GM06990 (cell line): ENCODE data around the gene KCNQ1OT1.

Experiments
- DNase-seq: peaks from one replicate; pipeline ENCODE4 v3.0.0-alpha.2; 2011; ENCODE audit not compliant: insufficient read length; ENCODE audit errors: extremely low read depth
- H3K27me3 ChIP-seq: replicated peaks from 2 replicates; pipeline ENCODE4 v1.6.0; 2011; ENCODE audit warnings: low read length; ENCODE audit not compliant: control insufficient read depth, insufficient read depth
- H3K36me3 ChIP-seq: 2 replicates; pipeline ENCODE4 v1.5.1; 2011; ENCODE audit warnings: low read length; ENCODE audit not compliant: control insufficient read depth, insufficient read depth
- H3K4me3 ChIP-seq: replicated peaks from 2 replicates; pipeline ENCODE4 v1.5.1; 2011; ENCODE audit warnings: low read depth, mild to moderate bottlenecking, control low read depth, low read length
- TF ChIP-seq, protein P1 (sequence below): IDR thresholded peaks from 2 replicates; pipeline ENCODE4 v1.5.1; 2011; ENCODE audit warnings: low read length, control low read depth, mild to moderate bottlenecking, inconsistent platforms; ENCODE audit not compliant: insufficient read depth, poor library complexity, severe bottlenecking

Gene KCNQ1OT1

DNA sequence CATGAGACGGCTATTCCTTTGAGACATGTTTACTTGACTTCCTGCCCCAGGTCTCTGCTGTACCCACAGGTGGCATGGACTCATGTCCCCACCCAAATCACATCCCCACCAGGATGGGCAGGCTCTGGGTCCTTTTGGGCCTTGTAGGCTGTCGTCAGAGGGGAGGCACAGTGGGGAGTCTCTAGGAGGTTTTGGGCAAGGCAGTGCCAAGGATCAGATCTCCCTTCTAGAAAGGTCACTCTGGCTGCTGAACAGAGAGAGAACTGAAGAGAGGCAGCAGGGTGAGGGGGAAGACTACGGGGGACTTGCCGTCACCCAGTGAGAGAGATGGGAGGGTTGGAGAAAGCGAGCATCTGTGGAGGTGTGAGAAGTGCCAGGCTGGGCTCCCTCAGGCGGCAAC lies 4.6 kb upstream of the KCNQ1OT1 start:
- no peak for DNase-seq
- no peaks in the 10 kb centered on the region for H3K36me3 ChIP-seq
- TF ChIP-seq, protein P1, sequence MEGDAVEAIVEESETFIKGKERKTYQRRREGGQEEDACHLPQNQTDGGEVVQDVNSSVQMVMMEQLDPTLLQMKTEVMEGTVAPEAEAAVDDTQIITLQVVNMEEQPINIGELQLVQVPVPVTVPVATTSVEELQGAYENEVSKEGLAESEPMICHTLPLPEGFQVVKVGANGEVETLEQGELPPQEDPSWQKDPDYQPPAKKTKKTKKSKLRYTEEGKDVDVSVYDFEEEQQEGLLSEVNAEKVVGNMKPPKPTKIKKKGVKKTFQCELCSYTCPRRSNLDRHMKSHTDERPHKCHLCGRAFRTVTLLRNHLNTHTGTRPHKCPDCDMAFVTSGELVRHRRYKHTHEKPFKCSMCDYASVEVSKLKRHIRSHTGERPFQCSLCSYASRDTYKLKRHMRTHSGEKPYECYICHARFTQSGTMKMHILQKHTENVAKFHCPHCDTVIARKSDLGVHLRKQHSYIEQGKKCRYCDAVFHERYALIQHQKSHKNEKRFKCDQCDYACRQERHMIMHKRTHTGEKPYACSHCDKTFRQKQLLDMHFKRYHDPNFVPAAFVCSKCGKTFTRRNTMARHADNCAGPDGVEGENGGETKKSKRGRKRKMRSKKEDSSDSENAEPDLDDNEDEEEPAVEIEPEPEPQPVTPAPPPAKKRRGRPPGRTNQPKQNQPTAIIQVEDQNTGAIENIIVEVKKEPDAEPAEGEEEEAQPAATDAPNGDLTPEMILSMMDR: no peak
- no peak overlapping the region for H3K4me3 ChIP-seq
- no peaks in the 10 kb centered on the region for H3K27me3 ChIP-seq

DNA sequence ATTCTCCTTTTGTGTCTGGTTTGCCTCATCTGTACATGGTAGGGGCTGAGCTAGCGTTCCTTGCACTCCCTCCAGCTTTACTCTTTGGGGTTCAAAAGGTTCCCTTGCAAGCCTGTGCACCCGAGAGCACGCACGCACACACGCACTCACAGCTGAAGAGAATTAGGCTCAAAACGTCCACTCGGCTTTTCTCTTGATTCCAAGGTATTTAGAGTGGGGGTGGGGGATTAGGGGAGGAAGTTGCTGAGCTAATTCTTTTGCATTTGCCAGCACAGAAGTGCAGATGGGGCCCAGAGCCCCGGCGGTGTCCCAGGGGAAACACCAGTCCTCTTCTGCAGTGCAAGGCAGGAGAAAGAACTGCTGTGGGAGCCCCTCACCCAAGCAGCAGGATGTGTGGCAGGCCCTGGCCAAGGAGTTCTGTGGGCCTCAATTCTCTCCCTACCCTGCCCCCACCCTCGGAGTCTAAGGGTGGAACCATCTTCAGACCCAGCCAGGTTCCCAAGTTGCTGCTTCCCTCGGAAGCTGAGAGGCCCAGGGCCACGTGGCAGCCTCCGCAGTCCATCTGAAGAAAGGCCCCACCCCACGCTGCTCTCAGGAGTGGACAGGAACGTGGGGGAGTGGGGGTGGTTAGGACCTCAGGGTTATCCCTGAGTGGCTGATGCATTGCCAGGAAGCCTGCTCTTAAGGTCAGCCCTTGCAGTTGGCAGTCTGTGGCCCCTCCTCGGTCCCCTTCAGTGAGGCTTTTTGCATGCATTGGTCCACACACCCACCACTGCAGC lies 3.8 kb upstream of the KCNQ1OT1 start:
- no peak for DNase-seq
- H3K4me3 ChIP-seq: no peak overlapping the region
- no peaks in the 10 kb centered on the region for H3K27me3 ChIP-seq
- TF ChIP-seq, protein P1: no peak
- no peaks in the 10 kb centered on the region for H3K36me3 ChIP-seq

DNA sequence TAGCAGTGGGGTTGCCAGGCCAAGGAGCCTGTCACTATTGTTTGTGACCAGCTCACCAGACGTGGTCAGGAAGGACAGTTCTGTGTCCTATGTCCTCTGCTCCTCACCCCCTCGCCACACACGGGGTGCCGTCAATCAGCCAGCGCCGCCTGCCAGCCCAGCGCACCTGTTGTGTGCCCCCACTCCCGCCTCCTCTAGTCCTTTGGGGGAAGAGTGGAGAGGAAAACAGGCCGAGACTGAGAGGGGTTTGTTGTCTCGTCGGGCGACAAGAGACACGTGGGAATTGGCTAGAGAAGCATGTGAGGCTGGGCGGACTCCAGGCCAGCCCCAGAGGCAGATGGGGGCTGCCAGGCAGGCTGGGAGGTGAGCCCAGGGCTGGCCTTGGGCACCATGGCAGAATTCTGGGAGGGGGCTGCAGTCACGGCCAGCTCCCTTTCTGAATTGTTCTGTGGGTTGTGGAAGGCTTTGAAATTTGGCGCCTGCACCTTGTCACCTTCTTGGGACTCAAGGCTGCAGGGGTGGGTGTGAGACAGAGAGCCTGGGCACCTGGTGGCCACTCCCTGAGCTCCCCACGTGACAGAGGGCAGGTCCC lies 3.1 kb upstream of the KCNQ1OT1 start:
- Histone ChIP-seq H3K27me3 (no peaks in the 10 kb centered on the region), H3K4me3 (no peak overlapping the region), H3K36me3 (no peaks in the 10 kb centered on the region)
- TF ChIP-seq, protein P1: no peak
- DNase-seq: no peak

GRCh38 chr11:2701898-2702434 lies 2.2 kb upstream of the KCNQ1OT1 start:
- no peak for DNase-seq
- no peaks in the 10 kb centered on the region for H3K36me3 ChIP-seq
- H3K27me3 ChIP-seq: no peaks in the 10 kb centered on the region
- TF ChIP-seq, protein P1: no peak
- H3K4me3 ChIP-seq: no peak overlapping the region

DNA sequence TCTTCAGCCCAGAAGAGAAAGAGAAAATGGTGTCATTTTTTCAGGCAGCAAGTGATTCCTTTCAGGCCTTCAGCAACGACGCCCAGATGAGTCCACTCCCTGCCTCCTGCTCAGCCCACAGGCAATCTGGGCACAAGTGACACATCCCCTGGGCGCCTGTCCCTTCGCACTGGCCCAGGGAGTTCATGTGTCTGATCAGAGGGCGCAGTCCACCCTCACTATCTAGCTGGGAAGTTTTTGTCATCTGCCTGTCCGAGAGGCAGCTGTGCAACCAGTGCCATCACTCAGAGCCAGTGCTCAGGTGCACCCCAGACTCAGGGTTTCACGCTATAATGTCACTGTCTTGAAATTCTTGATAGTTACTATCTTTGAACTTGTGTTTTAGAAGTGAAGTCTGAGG lies 1.4 kb upstream of the KCNQ1OT1 start:
- DNase-seq: no peak
- H3K36me3 ChIP-seq: no peaks in the 10 kb centered on the region
- no peak overlapping the region for H3K4me3 ChIP-seq
- TF ChIP-seq, protein P1: no peak
- no peaks in the 10 kb centered on the region for H3K27me3 ChIP-seq
